Midbrain (tissue), 1 donor: ENCODE data around the gene CDH13.

Source experiments
- DNase-seq: peaks from one replicate; lab custom pipeline; 2025; lab: John Stamatoyannopoulos, UW

The CDH13 gene

DNA sequence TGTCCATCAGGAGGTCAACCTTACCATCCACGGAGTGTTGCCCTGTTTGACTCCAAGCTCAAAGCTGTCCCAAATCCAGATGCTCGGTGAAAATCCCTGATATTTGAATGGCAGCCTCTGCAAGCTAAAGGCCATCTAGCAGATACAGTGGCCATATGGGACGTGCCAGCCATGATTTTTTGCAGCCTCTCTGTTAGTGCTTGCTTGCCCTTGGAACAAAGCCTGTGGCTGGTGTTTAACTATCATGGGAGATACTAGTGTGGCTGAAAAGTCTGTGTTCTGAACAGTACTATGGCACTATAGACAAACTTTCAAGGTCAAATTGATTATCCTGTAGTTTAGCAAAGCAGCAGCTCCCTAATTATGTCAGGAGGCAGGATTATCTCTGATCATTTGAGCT is 214.3 kb downstream of the CDH13 start:
- DNase-seq: no peak

DNA sequence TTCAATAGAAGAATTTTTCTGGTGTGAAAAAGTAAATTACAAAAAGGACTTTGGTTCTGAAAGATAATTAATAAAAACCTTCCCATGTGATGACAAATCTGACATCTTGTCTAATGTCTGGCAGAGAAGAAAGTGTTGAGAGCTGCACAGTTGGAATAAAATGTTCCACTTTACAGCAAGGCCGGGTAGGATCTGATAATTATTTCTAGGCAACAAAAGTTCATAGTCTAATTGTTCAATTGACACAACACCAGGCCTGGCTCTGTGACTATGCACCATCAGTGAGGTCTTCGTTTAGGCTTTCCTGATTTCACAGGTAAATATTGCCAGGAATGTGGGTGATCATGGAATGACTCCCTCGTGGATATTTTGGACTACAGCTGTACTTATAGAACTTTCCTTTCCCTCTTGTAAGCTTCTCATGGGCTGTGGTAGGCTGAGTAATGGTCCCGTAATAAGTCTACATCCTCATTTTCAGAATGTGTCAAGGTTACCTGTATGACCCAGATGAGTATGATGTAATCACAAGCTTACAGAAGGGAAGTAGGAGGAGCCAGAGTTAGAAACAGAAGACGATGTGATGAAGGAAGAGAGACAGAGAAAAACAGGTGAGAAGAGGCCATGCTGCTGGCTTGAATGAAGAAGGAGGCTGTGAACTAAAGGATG is 217.0 kb downstream of the CDH13 start:
- no peak for DNase-seq

DNA sequence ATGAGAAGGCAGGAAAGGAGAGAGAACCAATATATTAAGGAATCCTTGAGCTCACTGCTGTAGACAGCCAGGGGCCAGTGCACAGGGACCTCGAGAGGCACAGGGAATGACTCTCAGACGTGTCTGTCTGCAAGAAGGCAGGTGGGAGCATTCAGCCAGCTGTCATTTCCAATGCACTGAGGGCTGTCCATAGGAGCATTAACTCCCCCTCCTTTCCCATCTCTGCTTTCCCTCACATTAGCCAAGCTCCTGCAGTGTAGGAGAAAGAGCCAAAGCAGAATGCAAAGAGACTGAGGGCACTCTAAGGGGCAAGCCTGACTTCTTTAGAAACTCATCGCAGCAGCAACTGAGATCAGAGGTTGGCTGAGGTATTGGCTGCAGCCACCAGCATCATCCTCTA is 218.3 kb downstream of the CDH13 start:
- no peak for DNase-seq

DNA sequence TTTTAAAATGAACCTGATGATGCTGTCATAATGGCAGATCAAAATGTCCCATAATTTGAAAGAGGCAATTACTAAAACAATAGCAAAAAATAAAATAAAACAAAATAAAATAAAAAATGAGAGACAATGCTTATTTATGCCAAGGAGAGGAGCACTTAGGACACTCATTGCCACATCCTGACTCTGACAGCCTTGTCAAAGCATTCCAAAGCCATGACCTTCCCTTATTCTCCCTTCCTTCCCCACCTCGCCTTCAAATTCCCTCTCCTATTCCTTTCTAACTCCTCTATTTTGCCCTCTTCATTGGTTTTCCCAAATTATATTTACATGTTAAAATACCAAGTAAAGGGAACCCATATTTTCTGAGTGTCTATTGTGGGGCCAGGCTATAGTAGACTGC is 220.0 kb downstream of the CDH13 start:
- no peak for DNase-seq

GRCh38 chr16:82848013-82848412 is 221.2 kb downstream of the CDH13 start:
- DNase-seq: no peak

DNA sequence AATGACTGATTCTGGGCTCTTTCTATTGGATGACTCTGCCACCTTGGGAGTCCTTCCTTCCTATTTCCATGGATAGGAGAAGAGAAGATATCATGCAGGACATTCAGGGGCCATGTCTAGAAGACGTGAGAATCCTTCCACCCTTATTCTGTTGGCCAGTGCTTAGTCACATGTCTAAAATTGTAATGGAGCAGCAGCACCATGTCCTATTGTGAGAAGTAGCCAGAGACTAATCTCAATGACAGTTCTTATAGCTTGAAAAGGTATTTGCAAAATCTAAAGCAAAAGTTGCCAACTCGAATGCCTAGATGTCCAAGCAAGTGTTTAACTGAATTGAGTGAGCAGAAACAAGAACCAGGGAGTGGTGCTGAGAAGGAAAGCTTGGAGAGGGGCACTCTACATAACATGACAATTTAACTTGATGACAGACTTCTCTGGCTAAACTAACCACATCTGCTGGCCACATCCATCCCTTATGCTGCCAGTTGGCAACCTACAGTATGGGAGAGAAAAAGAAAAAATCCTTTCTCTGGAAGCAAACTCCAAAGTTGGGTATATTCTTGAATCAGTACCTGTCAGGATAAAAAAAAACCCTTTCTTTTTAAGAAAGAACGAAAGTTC is 225.7 kb downstream of the CDH13 start:
- no peak for DNase-seq

DNA sequence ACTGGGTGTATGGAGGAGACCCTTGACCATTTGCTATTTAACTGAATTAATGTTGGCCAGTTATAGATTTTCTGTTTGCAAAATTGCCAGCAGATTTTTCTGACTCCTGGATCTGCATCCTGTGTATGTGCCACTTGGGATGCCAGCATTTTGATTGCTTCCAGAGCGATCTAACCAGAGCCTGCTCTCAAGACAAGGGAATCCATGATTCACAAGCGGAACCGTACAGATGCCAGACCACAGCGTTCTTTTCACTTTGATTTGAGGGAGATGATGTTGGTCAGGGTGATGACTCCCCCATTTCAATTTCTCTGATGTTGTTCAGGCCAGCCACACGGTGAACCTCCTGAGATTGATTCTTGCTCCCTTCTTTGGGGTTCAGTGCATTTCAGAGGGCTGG is 228.7 kb downstream of the CDH13 start:
- DNase-seq: no peak

GRCh38 chr16:82857693-82858365 is 231.1 kb downstream of the CDH13 start:
- DNase-seq: no peak

GRCh38 chr16:82859662-82860061 is 232.9 kb downstream of the CDH13 start:
- DNase-seq: no peak

GRCh38 chr16:82860071-82860470 is 233.3 kb downstream of the CDH13 start:
- DNase-seq: no peak

- no peak for DNase-seq
Measured at GRCh38 chr16:82862057-82862456, 235.3 kb downstream of the CDH13 start.

DNA sequence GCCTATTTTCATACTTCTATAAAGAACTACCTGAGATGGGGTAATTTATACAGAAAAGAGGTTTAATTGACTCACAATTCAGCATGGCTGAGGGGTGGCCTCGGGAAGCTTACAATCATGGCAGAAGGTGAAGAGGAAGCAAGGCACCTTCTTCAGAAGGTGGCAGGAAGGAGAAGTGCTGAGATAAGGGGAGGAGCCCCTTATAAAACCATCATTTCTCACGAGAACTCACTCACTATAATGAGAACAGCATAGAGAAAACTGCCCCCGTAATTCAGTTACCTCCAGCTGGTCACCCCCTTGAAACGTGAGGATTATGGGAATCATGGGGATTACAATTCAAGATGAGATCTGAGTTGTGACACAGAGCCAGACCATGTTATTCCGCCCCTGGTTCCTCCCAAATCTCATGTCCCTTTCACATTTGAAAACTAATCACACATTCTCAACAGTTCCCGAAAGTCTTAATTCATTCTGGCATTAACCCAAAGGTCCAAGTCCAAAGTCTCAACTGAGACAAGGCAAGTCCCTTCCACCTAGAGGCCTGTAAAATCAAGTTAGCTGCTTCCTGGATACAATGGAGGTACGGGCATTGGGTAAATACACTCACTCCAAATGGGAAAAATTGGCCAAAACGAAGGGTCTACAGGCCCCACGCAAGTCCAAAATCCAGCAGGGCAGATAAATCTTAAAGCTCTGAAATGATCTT is 237.7 kb downstream of the CDH13 start:
- no peak for DNase-seq

GRCh38 chr16:82865412-82865811 is 238.6 kb downstream of the CDH13 start:
- no peak for DNase-seq

DNA sequence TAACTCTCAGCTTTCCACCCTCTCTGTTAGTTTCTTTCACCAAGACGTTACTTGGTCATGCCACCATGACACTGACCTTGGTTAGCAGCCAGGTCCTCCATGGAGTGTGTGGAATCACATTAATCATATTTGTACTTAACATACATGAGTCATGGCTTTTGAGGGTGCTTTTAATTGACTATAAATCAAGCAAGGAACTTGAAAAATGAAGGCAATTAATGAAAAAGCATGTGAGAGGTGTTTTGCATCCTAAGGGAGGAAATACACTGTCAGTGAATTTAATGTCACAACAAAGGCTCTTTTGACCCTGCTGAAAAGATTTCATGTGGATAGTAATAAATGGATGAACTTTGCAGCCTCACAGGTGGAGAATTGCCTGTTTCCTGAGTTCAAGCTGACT is 240.7 kb downstream of the CDH13 start:
- no peak for DNase-seq

GRCh38 chr16:82874271-82874670 is 247.5 kb downstream of the CDH13 start:
- DNase-seq: no peak

- no peak for DNase-seq
Measured at GRCh38 chr16:82874672-82875071, 247.9 kb downstream of the CDH13 start.

GRCh38 chr16:82876951-82877350 is 250.2 kb downstream of the CDH13 start:
- DNase-seq: no peak

DNA sequence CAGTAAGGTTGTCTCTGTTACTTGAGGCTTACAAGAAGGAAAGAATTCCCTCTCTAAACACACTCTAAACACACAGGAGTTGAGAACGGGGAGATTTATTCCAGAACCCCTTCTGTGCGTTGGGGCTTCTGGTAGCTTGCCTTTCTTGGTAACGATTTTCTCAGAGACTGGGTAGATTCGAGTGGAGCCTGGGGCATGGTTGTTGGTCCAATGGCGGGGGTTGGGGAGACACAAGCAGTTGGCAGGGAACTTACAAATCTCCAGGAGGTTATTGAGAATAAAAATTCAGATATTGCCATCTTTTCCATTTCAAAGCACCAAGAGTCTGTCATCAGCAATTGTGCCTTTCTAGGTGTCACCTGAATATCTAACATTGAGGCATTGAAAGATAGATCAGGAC is 251.7 kb downstream of the CDH13 start:
- no peak for DNase-seq

GRCh38 chr16:82880346-82880745 is 253.6 kb downstream of the CDH13 start:
- DNase-seq: no peak

DNA sequence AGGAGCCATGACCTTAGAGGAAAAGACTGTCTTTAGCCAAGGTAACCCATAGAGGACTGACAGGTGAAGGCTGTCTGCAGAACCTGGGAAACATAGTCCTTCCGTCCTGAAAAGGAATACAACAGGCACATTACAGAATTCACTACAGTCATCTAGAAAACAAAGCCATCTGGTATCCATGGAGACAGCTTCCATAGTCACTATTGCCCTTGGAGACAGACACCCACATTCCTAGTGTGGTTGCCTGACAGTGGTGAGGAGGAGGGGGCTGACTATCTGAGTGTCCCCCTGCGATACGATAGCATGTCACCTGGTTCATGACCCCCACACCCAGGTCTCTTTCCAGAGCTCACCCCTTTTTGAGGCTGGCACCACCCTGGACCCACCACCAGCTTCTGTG is 254.7 kb downstream of the CDH13 start:
- DNase-seq: no peak

GRCh38 chr16:82882226-82882625 is 255.5 kb downstream of the CDH13 start:
- no peak for DNase-seq

DNA sequence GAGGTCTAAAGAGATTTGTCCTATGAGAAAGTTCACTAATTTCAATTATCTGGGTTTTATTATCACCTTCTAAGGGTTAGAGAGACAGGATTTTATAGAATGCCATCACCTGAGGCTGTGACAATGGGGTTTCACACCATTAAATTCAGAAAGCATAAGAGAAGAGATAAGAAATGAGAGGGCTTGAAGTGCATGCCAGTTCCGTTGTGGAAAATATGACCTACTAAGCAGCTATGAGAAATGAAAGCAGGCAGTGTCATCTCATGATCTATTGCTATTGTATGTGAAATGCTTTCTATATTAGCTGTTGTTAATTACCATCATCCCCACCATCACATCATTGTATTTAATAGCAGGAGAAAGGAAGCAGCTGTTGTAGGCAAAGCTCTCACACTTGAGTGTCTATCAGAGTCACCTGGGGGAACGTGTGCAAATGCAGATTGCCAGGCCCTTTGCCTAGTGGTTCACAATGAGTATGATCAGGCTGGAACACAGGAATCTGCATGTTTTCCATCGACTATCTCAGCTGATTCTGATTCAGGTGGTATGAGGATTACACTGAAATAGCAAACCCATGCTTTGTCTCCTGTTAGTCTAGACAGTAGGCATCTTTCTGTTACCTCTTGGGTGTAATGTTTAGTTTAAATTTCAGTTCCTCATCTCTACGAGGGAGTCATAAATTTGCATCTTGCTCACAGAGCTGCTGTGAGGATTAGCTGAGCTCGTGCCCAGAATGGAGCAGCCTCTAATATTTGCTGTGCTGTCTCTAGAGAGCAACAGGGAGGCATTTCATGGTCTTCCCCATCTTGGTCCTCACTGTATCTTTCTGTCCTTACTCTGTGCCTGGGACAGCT is 256.4 kb downstream of the CDH13 start:
- no peak for DNase-seq
